Right atrium auricular region (tissue), 2 donors: ENCODE measurements around the gene PLCL2. TPM values are rescaled to one million over a fixed set of nuclear protein-coding genes. Genes with fewer than 3 reads are reported as not detected.

Experiments used
- DNase-seq: peaks from one replicate; pipeline ENCODE4 v3.0.0-alpha.2; 2019; ENCODE audit warnings: low spot score
- H3K27ac ChIP-seq, 2 donors: fragments of 200-600 bp; sonication (generic); 1 replicate in 1 of 2; 2 replicates in 1 of 2; pipeline ENCODE4 v1.5.1; 2016 to 2019
- H3K27me3 ChIP-seq, 2 donors: fragments of 200-600 bp; sonication (generic); one replicate each; pipeline versions ENCODE4 v1.5.1 to v1.6.0; 2017 to 2019
- H3K36me3 ChIP-seq: fragments of 200-600 bp; sonication (generic); one replicate; pipeline ENCODE4 v1.5.1; 2016
- H3K4me1 ChIP-seq, 2 donors: fragments of 200-600 bp; sonication (generic); one replicate each; pipeline versions ENCODE4 v1.5.1 to v1.6.0; 2017 to 2019
- H3K4me3 ChIP-seq, 2 donors: fragments of 200-600 bp; sonication (generic); 1 replicate in 1 of 2; 2 replicates in 1 of 2; pipeline ENCODE4 v1.5.1; 2017 to 2019; ENCODE audit warnings: mild to moderate bottlenecking in 1 of 2, moderate library complexity in 1 of 2
- H3K9me3 ChIP-seq, 2 donors: fragments of 200-600 bp; sonication (generic); one replicate each; pipeline ENCODE4 v1.5.1; 2019
- CTCF ChIP-seq, 2 donors: fragments of 200-600 bp; sonication (generic); IDR thresholded peaks; one replicate each; pipeline ENCODE4 v1.5.1; 2019; ENCODE audit warnings: antibody characterized with exemption in 2 of 2
- total RNA-seq, 2 donors: library from RNA; depleted of rRNA; stranded (reverse); fragments of >200 nt; gene quantifications; one replicate each; pipeline ENCODE4 v1.1.0, GENCODE V29; 2016

PLCL2 gene
- total RNA-seq, 2 donors from 2014 or later, result 32.4 to 35.2 TPM

GRCh38 chr3:17045705-17046104 is 160.9 kb downstream of the PLCL2 start:
- Histone ChIP-seq H3K27ac (no peak overlapping the region), H3K27me3 (no peaks in the 10 kb centered on the region), H3K9me3 (peaks cover 0 to 4% of the 10 kb centered on the region in 2 donors), H3K36me3 (peaks cover 8% of the 10 kb centered on the region), H3K4me1 (peaks cover 0 to 4% of the 10 kb centered on the region in 2 donors), H3K4me3 (no peak overlapping the region)
- no peak for DNase-seq
- TF ChIP-seq CTCF (IDR thresholded peaks at IDR 0.05), result no peak

GRCh38 chr3:17046623-17047022 is 161.9 kb downstream of the PLCL2 start:
- no peak for DNase-seq
- H3K4me3 ChIP-seq, result no peak overlapping the region

GRCh38 chr3:17047162-17047561 is 162.4 kb downstream of the PLCL2 start:
- Histone ChIP-seq H3K36me3 (peaks cover 8% of the 10 kb centered on the region), H3K4me1 (no peaks in the 10 kb centered on the region), H3K9me3 (peaks cover 0 to 4% of the 10 kb centered on the region in 2 donors), H3K4me3 (no peak overlapping the region), H3K27ac (no peak overlapping the region), H3K27me3 (no peaks in the 10 kb centered on the region)
- no peak for DNase-seq
- no peak for TF ChIP-seq CTCF (IDR thresholded peaks at IDR 0.05)

More at GRCh38 chr3:17046623-17047022, 161.9 kb downstream of the PLCL2 start:
- H3K9me3 ChIP-seq, result peaks cover 0 to 4% of the 10 kb centered on the region in 2 donors
- no peaks in the 10 kb centered on the region for H3K4me1 ChIP-seq
- H3K27ac ChIP-seq, result no peak overlapping the region
- no peak for TF ChIP-seq CTCF (IDR thresholded peaks at IDR 0.05)
- no peaks in the 10 kb centered on the region for H3K27me3 ChIP-seq
- H3K36me3 ChIP-seq, result peaks cover 8% of the 10 kb centered on the region

GRCh38 chr3:17047894-17048293 is 163.1 kb downstream of the PLCL2 start:
- H3K27ac ChIP-seq, result no peak overlapping the region
- H3K4me1 ChIP-seq, result no peaks in the 10 kb centered on the region
- no peak for TF ChIP-seq CTCF (IDR thresholded peaks at IDR 0.05)
- peaks cover 0 to 4% of the 10 kb centered on the region in 2 donors for H3K9me3 ChIP-seq
- no peak overlapping the region for H3K4me3 ChIP-seq
- no peak for DNase-seq
- H3K36me3 ChIP-seq, result peaks cover 8% of the 10 kb centered on the region
- no peaks in the 10 kb centered on the region for H3K27me3 ChIP-seq

GRCh38 chr3:17050071-17050470 is 165.3 kb downstream of the PLCL2 start:
- TF ChIP-seq CTCF (IDR thresholded peaks at IDR 0.05), result no peak
- H3K4me1 ChIP-seq, result peaks cover 0 to 4% of the 10 kb centered on the region in 2 donors
- no peak overlapping the region for H3K4me3 ChIP-seq
- no peak for DNase-seq
- H3K9me3 ChIP-seq, result peaks cover 0 to 4% of the 10 kb centered on the region in 2 donors
- no peaks in the 10 kb centered on the region for H3K27me3 ChIP-seq
- H3K36me3 ChIP-seq, result peaks cover 8% of the 10 kb centered on the region
- H3K27ac ChIP-seq, result no peak overlapping the region

- peaks cover 8% of the 10 kb centered on the region for H3K36me3 ChIP-seq
- DNase-seq, result no peak
- no peak for TF ChIP-seq CTCF (IDR thresholded peaks at IDR 0.05)
- no peak overlapping the region for H3K27ac ChIP-seq
- H3K4me1 ChIP-seq, result peaks cover 0 to 8% of the 10 kb centered on the region in 2 donors
- no peaks in the 10 kb centered on the region for H3K27me3 ChIP-seq
- no peak overlapping the region for H3K4me3 ChIP-seq
- peaks cover 0 to 4% of the 10 kb centered on the region in 2 donors for H3K9me3 ChIP-seq
Observed at GRCh38 chr3:17050506-17050905, 165.8 kb downstream of the PLCL2 start.
